OCI-LY7 (cell line): Measurements from ENCODE around the gene DYNLT2B. TPM values are rescaled to one million over a fixed set of nuclear protein-coding genes. Genes with fewer than 3 reads are reported as not detected.

Source experiments
- BruUV-seq: library from RNA; stranded (reverse); fragments of 400-500 nt; replicated peaks from 2 replicates; lab custom pipeline; 2021; lab: Mats Ljungman, UMichigan
- CTCF ChIA-PET: fragments of 300-600 bp; sonication (Branson Sonifier 250); formaldehyde crosslinking; loops from one replicate; lab custom pipeline; 2022; ENCODE audit warnings: antibody characterized with exemption; ENCODE audit not compliant: unreplicated experiment; lab: Charles Lee
- POLR2A ChIA-PET: fragments of 300-600 bp; sonication (Branson Sonifier 250); formaldehyde crosslinking; loops from one replicate; lab custom pipeline; 2022; ENCODE audit warnings: antibody characterized with exemption; lab: Charles Lee
- DNase-seq: peaks from one replicate; pipeline ENCODE4 v3.0.0-alpha.2; 2015; ENCODE audit warnings: low spot score
- H2AFZ ChIP-seq: fragments of 200-600 bp; sonication (generic), shearing (Covaris generic); 2 replicates; pipeline ENCODE4 v1.6.1; 2014; ENCODE audit warnings: mild to moderate bottlenecking, antibody characterized with exemption, low read length, moderate library complexity
- H3K27ac ChIP-seq: fragments of 200-600 bp; sonication (generic); 2 replicates; pipeline ENCODE4 v1.5.1; 2014; ENCODE audit warnings: mixed run types, low read depth, mild to moderate bottlenecking, moderate library complexity, low read length, inconsistent platforms; ENCODE audit not compliant: poor library complexity, severe bottlenecking
- H3K36me3 ChIP-seq: fragments of 200-600 bp; sonication (generic); 2 replicates; pipeline ENCODE4 v1.6.1; 2014; ENCODE audit warnings: mild to moderate bottlenecking, antibody characterized with exemption, low read length, moderate library complexity, mixed read lengths; ENCODE audit not compliant: insufficient read depth
- H3K4me1 ChIP-seq: fragments of 200-600 bp; sonication (generic); 2 replicates; pipeline ENCODE4 v1.5.1; 2014; ENCODE audit warnings: mild to moderate bottlenecking, low read length; ENCODE audit not compliant: insufficient read depth, poor library complexity, severe bottlenecking
- H3K4me2 ChIP-seq: fragments of 200-600 bp; sonication (generic); 2 replicates; pipeline ENCODE4 v1.6.1; 2014; ENCODE audit warnings: mild to moderate bottlenecking, low read length
- H3K4me3 ChIP-seq: fragments of 200-600 bp; sonication (generic); 2 replicates; pipeline ENCODE4 v1.5.1; 2014; ENCODE audit warnings: mild to moderate bottlenecking, low read depth, low read length; ENCODE audit not compliant: poor library complexity, severe bottlenecking
- H3K79me2 ChIP-seq: fragments of 200-600 bp; sonication (generic); 2 replicates; pipeline ENCODE4 v1.6.1; 2016; ENCODE audit warnings: low read depth, mild to moderate bottlenecking, low read length, moderate library complexity, mixed read lengths; ENCODE audit not compliant: insufficient read depth
- H3K9me2 ChIP-seq: fragments of 200-600 bp; sonication (generic); 2 replicates; pipeline ENCODE4 v1.6.1; 2016; ENCODE audit warnings: mild to moderate bottlenecking, low read length, mixed read lengths; ENCODE audit not compliant: insufficient read depth
- H3K9me3 ChIP-seq: fragments of 200-600 bp; sonication (generic); 2 replicates; pipeline ENCODE4 v1.6.1; 2014; ENCODE audit warnings: mild to moderate bottlenecking, mixed run types, low read length, mixed read lengths
- H4K20me1 ChIP-seq: fragments of 200-600 bp; sonication (generic); 2 replicates; pipeline ENCODE4 v1.6.1; 2014; ENCODE audit warnings: mild to moderate bottlenecking, antibody characterized with exemption, low read length, moderate library complexity, mixed read lengths; ENCODE audit not compliant: insufficient read depth
- EZH2phosphoT487 ChIP-seq: fragments of 200-600 bp; sonication (generic); IDR thresholded peaks from 2 replicates; pipeline ENCODE4 v1.6.1; 2018; ENCODE audit warnings: low read depth, borderline replicate concordance, mild to moderate bottlenecking, mixed run types, antibody characterized with exemption, low read length, moderate library complexity, mixed read lengths
- intact Hi-C: fragments of 100-400 bp; cut with micrococcal nuclease; formaldehyde crosslinking; loops from one replicate; pipeline ENCODE4 v1.10.0; 2022; ENCODE audit not compliant: unreplicated experiment
- total RNA-seq, 2 experiments: library from RNA; depleted of rRNA in 1 of 2; stranded (reverse); fragments of >200 nt in 1 of 2; shearing (Covaris generic) in 1 of 2; gene quantifications; 2 replicates each; pipeline ENCODE4 v1.2.3, GENCODE V29; 2014 to 2022
- TF ChIP-seq, protein P1 (sequence below): fragments of 200-600 bp; sonication (generic); conservative IDR thresholded peaks from 2 replicates; pipeline ENCODE4 v1.5.1; 2014; ENCODE audit warnings: mild to moderate bottlenecking, antibody characterized with exemption, low read length, moderate library complexity, mixed read lengths

Gene DYNLT2B
- total RNA-seq, 2 experiments from 2014 or later = 17.9 to 21.5 TPM

DNA sequence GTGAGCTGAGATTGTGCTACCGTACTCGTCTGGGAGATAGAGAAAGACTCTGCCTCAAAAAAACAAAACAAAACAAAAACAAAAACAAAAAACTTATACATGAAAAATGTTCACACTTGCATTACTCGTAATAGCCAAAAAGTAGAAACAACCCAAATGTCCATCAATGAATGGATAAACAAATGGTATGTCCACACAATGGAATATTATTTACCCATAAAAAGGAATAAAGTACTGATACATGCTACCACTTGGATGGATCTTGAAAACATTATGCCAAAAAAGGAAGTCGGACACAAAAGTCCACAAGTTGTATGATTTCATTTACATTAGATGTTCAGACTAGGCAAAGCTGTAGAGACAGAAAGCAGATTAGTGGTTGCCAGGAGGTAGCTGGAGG lies 57.3 kb downstream of the DYNLT2B start:
- intact Hi-C loops = no loop called here
- ChIA-PET POLR2A (no interaction called here), CTCF (no interaction called here)
- Histone ChIP-seq H3K79me2 (no peaks in the 10 kb centered on the region), H2AFZ (no peak overlapping the region), H3K4me3 (no peak overlapping the region), H3K9me3 (no peaks in the 10 kb centered on the region), H4K20me1 (no peaks in the 10 kb centered on the region), H3K4me1 (no peaks in the 10 kb centered on the region), H3K36me3 (peaks cover 8% of the 10 kb centered on the region; the same call in 1 of the 2 replicates), H3K27ac (no peak overlapping the region), H3K4me2 (no peak overlapping the region), H3K9me2 (no peaks in the 10 kb centered on the region)
- no peak for DNase-seq
- BruUV-seq = no TSS peak
- TF ChIP-seq EZH2phosphoT487 = no peak
- TF ChIP-seq, protein P1, sequence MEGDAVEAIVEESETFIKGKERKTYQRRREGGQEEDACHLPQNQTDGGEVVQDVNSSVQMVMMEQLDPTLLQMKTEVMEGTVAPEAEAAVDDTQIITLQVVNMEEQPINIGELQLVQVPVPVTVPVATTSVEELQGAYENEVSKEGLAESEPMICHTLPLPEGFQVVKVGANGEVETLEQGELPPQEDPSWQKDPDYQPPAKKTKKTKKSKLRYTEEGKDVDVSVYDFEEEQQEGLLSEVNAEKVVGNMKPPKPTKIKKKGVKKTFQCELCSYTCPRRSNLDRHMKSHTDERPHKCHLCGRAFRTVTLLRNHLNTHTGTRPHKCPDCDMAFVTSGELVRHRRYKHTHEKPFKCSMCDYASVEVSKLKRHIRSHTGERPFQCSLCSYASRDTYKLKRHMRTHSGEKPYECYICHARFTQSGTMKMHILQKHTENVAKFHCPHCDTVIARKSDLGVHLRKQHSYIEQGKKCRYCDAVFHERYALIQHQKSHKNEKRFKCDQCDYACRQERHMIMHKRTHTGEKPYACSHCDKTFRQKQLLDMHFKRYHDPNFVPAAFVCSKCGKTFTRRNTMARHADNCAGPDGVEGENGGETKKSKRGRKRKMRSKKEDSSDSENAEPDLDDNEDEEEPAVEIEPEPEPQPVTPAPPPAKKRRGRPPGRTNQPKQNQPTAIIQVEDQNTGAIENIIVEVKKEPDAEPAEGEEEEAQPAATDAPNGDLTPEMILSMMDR = no peak

DNA sequence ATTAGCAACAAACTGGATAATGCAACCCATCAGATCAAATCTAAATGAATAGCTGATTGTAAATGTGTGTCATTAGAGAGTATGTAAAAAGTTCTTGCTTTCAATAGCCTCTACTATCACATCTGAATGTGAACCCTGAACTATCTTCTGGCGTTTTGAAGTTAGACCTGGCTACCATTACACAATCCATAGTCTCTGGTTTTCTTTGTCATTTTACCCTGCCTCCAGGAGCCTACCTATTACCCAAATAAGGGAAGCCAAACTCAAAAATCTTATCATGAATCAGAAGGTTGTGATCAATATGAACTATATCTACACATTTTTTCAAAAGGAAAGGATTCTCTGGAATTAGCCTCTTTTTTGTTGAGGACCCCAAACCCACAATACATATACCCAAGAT lies 62.3 kb downstream of the DYNLT2B start:
- no peak overlapping the region for H3K4me2 ChIP-seq
- DNase-seq = no peak
- H3K4me1 ChIP-seq = no peaks in the 10 kb centered on the region
- H3K27ac ChIP-seq = no peak overlapping the region
- BruUV-seq = no TSS peak
- H2AFZ ChIP-seq = no peak overlapping the region
- H3K79me2 ChIP-seq = no peaks in the 10 kb centered on the region
- no peaks in the 10 kb centered on the region for H4K20me1 ChIP-seq
- H3K36me3 ChIP-seq = peaks cover 5% of the 10 kb centered on the region; the same call in 1 of the 2 replicates
- no peak for TF ChIP-seq EZH2phosphoT487
- TF ChIP-seq, protein P1 = no peak
- CTCF ChIA-PET = no interaction called here
- POLR2A ChIA-PET = interaction anchor here (0.6 to 1.1 kb wide), 2 partner anchors 9 to 226 kb away, joined by 3 read pairs; no protein-coding TSS in a partner anchor
- no peaks in the 10 kb centered on the region for H3K9me3 ChIP-seq
- H3K9me2 ChIP-seq = no peaks in the 10 kb centered on the region
- no peak overlapping the region for H3K4me3 ChIP-seq
- intact Hi-C loops = loop anchor here (10.0 kb wide), 1 partner anchor 189 kb away; no protein-coding TSS in a partner anchor
